Measurements from ENCODE around the gene PTGIS.

DNA sequence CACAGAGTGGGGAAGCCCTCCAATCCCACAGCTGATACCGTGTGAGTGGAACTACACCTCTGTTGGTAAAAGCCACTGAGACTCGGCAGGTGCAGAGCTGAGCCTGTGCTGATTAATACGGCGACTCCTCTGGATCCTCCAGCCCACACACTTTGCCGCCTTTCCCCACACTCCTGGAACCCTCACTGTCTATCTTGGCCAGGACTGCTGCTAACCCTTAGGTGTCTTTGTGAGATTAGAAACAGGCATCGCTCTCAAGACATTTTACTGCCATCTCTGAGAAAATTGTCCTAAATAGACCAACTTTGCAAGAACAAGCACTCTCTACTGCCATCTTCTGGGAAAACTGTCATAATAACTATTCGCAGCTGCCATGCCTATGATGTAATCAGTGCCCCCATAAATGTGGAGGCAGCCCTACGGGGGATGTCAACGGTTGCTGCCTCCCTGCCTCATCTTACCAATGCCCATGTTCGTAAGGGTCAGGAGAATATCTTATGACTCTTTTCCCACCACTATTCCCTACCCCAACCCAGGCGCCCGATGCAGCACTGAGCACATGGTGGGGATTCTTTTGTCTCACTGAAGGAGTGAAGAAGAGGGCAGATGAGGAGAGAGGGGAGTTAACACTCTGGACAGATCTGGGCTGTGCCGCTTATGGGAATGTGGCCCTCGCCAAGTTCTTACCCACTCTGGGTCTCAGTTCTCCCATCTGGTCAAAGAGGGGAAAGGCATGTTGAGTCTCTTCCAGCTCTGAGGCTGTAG, 59.3 kb downstream of the PTGIS start:
- TF ChIP-seq CTCF (IDR thresholded peaks at IDR 0.05) (peak in 5 of 7 experiments; percentile 19 to 41 (median 28)), EP300 (IDR thresholded peaks at IDR 0.05) (no peak)
